Skin epidermis (tissue), 12 donors: Measurements from ENCODE around the gene IL17RB.

ENCODE experiments used
- H3K27ac ChIP-seq, 21 experiments: fragments of 200-600 bp; sonication (generic) in 11 of 21; one replicate each; pipeline ENCODE4 v1.5.0; 2020; ENCODE audit warnings: mild to moderate bottlenecking in 3 of 21, inconsistent platforms in 2 of 21, moderate library complexity in 2 of 21
- H3K4me3 ChIP-seq, 7 experiments: fragments of 200-600 bp; sonication (generic) in 2 of 7; one replicate each; pipeline ENCODE4 v1.5.0; 2020; ENCODE audit warnings: inconsistent platforms in 2 of 7, mild to moderate bottlenecking in 2 of 7, moderate library complexity in 1 of 7

Gene IL17RB

DNA sequence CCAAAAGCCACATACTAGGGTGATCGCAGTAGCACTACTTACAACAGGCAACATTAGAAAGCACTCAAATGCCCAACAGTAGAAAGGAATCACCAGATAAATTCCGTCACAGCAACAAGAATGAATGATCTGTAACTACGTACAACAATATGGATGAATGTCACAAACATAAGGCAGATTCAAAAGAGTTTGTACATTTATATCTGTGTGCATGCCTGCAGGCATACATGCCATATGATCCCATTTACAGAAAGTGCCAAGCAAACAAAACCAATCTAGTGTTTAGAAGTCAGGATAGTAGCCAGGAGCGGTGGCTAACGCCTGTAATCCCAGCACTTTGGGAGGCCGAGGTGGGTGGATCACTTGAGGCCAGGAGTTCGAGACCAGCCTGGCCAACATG is 3.5 kb downstream of the IL17RB start:
- no peak overlapping the region for H3K27ac ChIP-seq
- no peak overlapping the region for H3K4me3 ChIP-seq

GRCh38 chr3:53850895-53851294 is 4.5 kb downstream of the IL17RB start:
- H3K27ac ChIP-seq: no peak overlapping the region

GRCh38 chr3:53856964-53857363 is 10.6 kb downstream of the IL17RB start:
- no peak overlapping the region for H3K4me3 ChIP-seq
- no peak overlapping the region for H3K27ac ChIP-seq

More at GRCh38 chr3:53850895-53851294, 4.5 kb downstream of the IL17RB start:
- no peak overlapping the region for H3K4me3 ChIP-seq

DNA sequence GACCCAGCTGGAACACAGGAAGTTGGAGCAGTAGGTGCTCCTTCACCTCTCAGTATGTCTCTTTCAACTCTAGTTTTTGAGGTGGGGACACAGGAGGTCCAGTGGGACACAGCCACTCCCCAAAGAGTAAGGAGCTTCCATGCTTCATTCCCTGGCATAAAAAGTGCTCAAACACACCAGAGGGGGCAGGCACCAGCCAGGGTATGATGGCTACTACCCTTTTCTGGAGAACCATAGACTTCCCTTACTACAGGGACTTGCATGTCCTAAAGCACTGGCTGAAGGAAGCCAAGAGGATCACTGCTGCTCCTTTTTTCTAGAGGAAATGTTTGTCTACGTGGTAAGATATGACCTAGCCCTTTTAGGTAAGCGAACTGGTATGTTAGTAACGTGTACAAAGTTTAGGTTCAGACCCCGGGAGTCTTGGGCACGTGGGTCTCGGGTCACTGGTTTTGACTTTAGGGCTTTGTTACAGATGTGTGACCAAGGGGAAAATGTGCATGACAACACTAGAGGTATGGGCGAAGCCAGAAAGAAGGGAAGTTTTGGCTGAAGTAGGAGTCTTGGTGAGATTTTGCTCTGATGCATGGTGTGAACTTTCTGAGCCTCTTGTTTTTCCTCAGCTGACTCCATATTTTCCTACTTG is 11.9 kb downstream of the IL17RB start:
- H3K4me3 ChIP-seq: no peak overlapping the region
- H3K27ac ChIP-seq: peak overlapping the region in 1 of 21 experiments; percentile 24

- Histone ChIP-seq H3K4me3 (no peak overlapping the region), H3K27ac (peak overlapping the region in 1 of 21 experiments; percentile 24)
These were observed 12.8 kb downstream of the IL17RB start for GRCh38 chr3:53859178-53859577.

DNA sequence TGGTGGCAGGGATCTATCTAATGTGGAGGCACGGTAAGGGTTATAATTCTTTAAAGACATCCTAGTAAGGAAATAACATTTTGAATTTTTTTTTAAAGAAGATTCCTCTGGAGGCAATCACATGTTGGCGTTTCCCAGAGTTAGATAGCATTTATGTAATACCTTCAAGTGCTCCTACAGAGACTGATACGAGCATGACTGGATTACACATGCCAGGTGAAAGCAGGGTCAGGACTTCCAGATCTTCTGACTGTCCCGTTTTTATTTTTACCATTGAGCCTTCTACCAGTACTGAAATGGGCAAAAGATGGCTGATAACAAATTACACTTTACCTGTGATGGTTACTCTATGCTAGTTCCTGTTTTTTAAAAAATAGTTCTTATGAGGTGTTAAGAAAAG is 13.8 kb downstream of the IL17RB start:
- Histone ChIP-seq H3K27ac (no peak overlapping the region), H3K4me3 (no peak overlapping the region)

GRCh38 chr3:53862241-53862640 is 15.9 kb downstream of the IL17RB start:
- Histone ChIP-seq H3K4me3 (no peak overlapping the region), H3K27ac (no peak overlapping the region)

- Histone ChIP-seq H3K4me3 (no peak overlapping the region), H3K27ac (no peak overlapping the region)
These were observed 16.8 kb downstream of the IL17RB start for GRCh38 chr3:53863145-53863544.

DNA sequence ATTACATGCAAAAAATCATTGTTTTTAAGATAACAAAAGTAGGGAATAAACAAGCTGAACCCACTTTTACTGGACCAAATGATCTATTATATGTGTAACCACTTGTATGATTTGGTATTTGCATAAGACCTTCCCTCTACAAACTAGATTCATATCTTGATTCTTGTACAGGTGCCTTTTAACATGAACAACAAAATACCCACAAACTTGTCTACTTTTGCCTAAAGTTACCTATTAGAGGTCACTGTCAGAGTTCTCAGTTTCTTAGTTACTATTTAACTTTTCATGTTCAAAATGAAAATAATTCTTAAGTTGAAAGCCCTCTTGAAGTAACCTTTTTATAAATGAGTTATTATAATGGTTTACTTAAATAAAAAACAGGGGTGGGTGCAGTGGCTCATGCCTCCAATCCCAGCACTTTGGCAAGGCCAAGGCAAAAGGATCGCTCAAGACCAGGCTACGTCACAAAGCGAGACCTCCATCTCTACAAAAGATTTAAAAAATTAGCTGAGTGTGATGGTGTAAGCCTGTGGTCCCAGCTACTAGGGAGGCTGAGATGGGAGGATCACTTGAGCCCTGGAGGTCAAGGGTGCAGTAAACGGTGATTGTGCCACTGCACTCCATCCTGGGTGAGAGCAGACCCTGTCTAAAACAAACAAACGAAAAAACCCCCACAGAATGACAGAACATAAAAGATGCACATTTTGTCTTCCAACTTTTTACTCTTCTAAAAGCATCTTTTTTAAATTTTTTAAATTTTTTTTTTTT is 19.5 kb downstream of the IL17RB start:
- H3K27ac ChIP-seq: no peak overlapping the region
- no peak overlapping the region for H3K4me3 ChIP-seq

GRCh38 chr3:53880396-53881345 is 34.3 kb downstream of the IL17RB start:
- Histone ChIP-seq H3K27ac (peak overlapping the region in 12 of 21 experiments; percentile 73 to 95 (median 88)), H3K4me3 (peak overlapping the region; percentile 60 to 99 (median 76))

- peak within 1 kb of the TSS; percentile 68 to 96 (median 88) for H3K27ac ChIP-seq
These were observed 35.6 kb downstream of the IL17RB start, which contains the start of gene ACTR8 for GRCh38 chr3:53881691-53882593. ACTR8 (minus strand) TSS chr3:53882152; CDS start chr3:53882101, 51 bp downstream.

DNA sequence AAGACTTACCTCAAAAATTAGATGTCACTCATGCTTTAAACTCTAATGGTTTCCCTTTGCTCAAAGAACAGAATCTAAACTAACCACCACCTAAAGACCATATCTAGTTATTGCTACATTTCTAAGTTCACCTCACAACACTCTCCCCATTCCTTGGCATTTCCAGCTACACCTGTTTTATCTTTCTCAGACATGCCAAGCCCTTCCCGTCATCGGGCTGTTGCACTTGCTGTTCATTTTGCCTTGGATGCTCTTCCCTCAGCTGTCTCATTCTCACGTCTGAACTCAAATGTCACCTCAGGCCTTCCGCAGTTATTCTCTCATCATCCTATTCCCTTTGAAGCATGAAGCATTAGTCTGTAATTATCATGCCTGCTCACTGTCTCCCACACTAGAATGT is 36.6 kb downstream of the IL17RB start:
- H3K27ac ChIP-seq: no peak overlapping the region
- no peak overlapping the region for H3K4me3 ChIP-seq

More at GRCh38 chr3:53881691-53882593, 35.6 kb downstream of the IL17RB start, which contains the start of gene ACTR8:
- peak within 1 kb of the TSS; percentile 60 to 99 (median 76) for H3K4me3 ChIP-seq

GRCh38 chr3:53884623-53885022 is 38.3 kb downstream of the IL17RB start:
- H3K4me3 ChIP-seq: no peak overlapping the region
- H3K27ac ChIP-seq: no peak overlapping the region

- H3K4me3 ChIP-seq: no peak overlapping the region
- H3K27ac ChIP-seq: no peak overlapping the region
These were observed 38.9 kb downstream of the IL17RB start for GRCh38 chr3:53885239-53885638.

DNA sequence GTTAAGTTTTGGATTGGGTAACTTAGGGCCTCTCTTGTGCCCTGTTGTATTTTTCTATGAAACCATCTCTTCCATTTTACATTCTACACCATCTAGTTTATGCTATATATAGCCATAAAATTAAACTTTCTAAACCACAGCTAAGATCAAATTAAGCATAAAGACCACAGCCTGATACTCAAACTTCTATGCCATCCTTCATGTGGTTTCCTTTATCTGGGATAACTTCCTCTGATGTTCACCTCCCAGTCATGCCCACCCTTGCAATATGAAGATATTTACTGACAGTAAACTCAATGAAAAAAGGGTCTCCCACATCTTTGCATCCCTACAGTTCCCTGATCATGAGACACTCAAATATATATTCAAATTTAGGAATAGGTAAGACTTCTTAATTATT is 41.1 kb downstream of the IL17RB start:
- no peak overlapping the region for H3K4me3 ChIP-seq
- no peak overlapping the region for H3K27ac ChIP-seq

GRCh38 chr3:53888232-53888631 is 41.9 kb downstream of the IL17RB start:
- H3K4me3 ChIP-seq: no peak overlapping the region
- no peak overlapping the region for H3K27ac ChIP-seq

GRCh38 chr3:53890726-53891475 is 44.5 kb downstream of the IL17RB start:
- H3K27ac ChIP-seq: peak overlapping the region; percentile 62 to 98 (median 92)

More at GRCh38 chr3:53890726-53891475, 44.5 kb downstream of the IL17RB start:
- peak overlapping the region; percentile 83 to 99 (median 97) for H3K4me3 ChIP-seq
